A549 (cell line): ENCODE measurements around the gene PMAIP1. TPM values are rescaled to one million over a fixed set of nuclear protein-coding genes. Genes with fewer than 3 reads are reported as not detected.

Experiments used
- BHLHE40 ChIP-seq: IDR thresholded peaks from 2 replicates; pipeline ENCODE4 v1.6.1; 2012; ENCODE audit warnings: low read depth, low read length, inconsistent platforms
- CBX8 ChIP-seq: fragments of 200-600 bp; sonication (generic); IDR thresholded peaks from 2 replicates; pipeline ENCODE4 v1.6.1; 2016
- CEBPB ChIP-seq, 2 experiments: fragments of >200 bp in 1 of 2; sonication (Bioruptor Twin) in 1 of 2; formaldehyde crosslinking in 1 of 2; IDR thresholded peaks; 2 replicates each; pipeline ENCODE4 v1.6.1; 2012 to 2016
- E2F6 ChIP-seq: IDR thresholded peaks from 2 replicates; pipeline ENCODE4 v1.6.1; 2012; ENCODE audit warnings: low read depth, borderline replicate concordance
- EHMT2 ChIP-seq: fragments of 200-600 bp; sonication (generic); IDR thresholded peaks from 2 replicates; pipeline ENCODE4 v1.6.1; 2016; ENCODE audit warnings: antibody characterized with exemption, low read depth, mild to moderate bottlenecking, moderate library complexity
- ELK1 ChIP-seq: fragments of 150-350 bp; IDR thresholded peaks from 2 replicates; pipeline ENCODE4 v1.6.1; 2014; ENCODE audit warnings: low read depth, mild to moderate bottlenecking, low read length
- EP300 ChIP-seq, 2 experiments: fragments of >200 bp; sonication (Bioruptor Twin); formaldehyde crosslinking; IDR thresholded peaks; 2 replicates in 1 of 2; 3 replicates in 1 of 2; pipeline ENCODE4 v1.6.1; 2016 to 2017
- FOSB ChIP-seq: fragments of 250-450 bp; sonication (Bioruptor Pico); IDR thresholded peaks from 2 replicates; pipeline ENCODE4 v1.5.0; 2020; ENCODE audit warnings: mild to moderate bottlenecking, moderate library complexity
- GATA3 ChIP-seq: IDR thresholded peaks from 2 replicates; pipeline ENCODE4 v1.6.1; 2012; ENCODE audit warnings: borderline replicate concordance
- HDAC2 ChIP-seq: fragments of 200-600 bp; sonication (generic); IDR thresholded peaks from 2 replicates; pipeline ENCODE4 v1.6.1; 2016
- HES2 ChIP-seq: fragments of >200 bp; sonication (Bioruptor Twin); formaldehyde crosslinking; IDR thresholded peaks from 2 replicates; pipeline ENCODE4 v1.6.1; 2016
- HEYL ChIP-seq: fragments of 250-450 bp; sonication (Bioruptor Pico); IDR thresholded peaks from 2 replicates; pipeline ENCODE4 v1.8.0; 2021; ENCODE audit warnings: mild to moderate bottlenecking, moderate library complexity
- HMGXB4 ChIP-seq: fragments of 250-450 bp; sonication (Bioruptor Pico); IDR thresholded peaks from 2 replicates; pipeline ENCODE4 v1.5.0; 2021; ENCODE audit warnings: mild to moderate bottlenecking, moderate library complexity, borderline replicate concordance
- HOXB5 ChIP-seq: fragments of 250-450 bp; sonication (Bioruptor Pico); IDR thresholded peaks from 2 replicates; pipeline ENCODE4 v1.5.0; 2020; ENCODE audit warnings: mild to moderate bottlenecking, moderate library complexity
- NPAS2 ChIP-seq: fragments of 250-450 bp; sonication (Bioruptor Pico); IDR thresholded peaks from 2 replicates; pipeline ENCODE4 v1.8.0; 2022; ENCODE audit warnings: mild to moderate bottlenecking, moderate library complexity, borderline replicate concordance
- PHF8 ChIP-seq: fragments of 200-600 bp; sonication (generic); IDR thresholded peaks from 2 replicates; pipeline ENCODE4 v1.6.1; 2016; ENCODE audit warnings: low read depth, mild to moderate bottlenecking, antibody characterized with exemption, moderate library complexity, borderline replicate concordance
- POLR2A ChIP-seq: IDR thresholded peaks from 2 replicates; pipeline ENCODE4 v1.6.1; 2012; ENCODE audit warnings: mild to moderate bottlenecking, low read length
- RAD21 ChIP-seq, 2 experiments: fragments of >200 bp in 1 of 2; sonication (Bioruptor Twin) in 1 of 2; formaldehyde crosslinking in 1 of 2; IDR thresholded peaks in 1 of 2; conservative IDR thresholded peaks in 1 of 2; 2 replicates in 1 of 2; 3 replicates in 1 of 2; pipeline ENCODE4 v1.6.1; 2012 to 2018; ENCODE audit warnings: inconsistent platforms in 1 of 2
- RCOR1 ChIP-seq: fragments of 150-350 bp; IDR thresholded peaks from 2 replicates; pipeline ENCODE4 v1.6.1; 2014; ENCODE audit warnings: antibody characterized with exemption, low read length, low read depth
- RNF2 ChIP-seq: fragments of 200-600 bp; sonication (generic); IDR thresholded peaks from 2 replicates; pipeline ENCODE4 v1.6.1; 2016; ENCODE audit warnings: low read depth, mild to moderate bottlenecking, antibody characterized with exemption, moderate library complexity, borderline replicate concordance
- USF2 ChIP-seq: fragments of 450-650 bp; IDR thresholded peaks from 2 replicates; pipeline ENCODE4 v1.6.1; 2014; ENCODE audit warnings: antibody characterized with exemption
- ZNF302 ChIP-seq: fragments of 250-450 bp; sonication (Bioruptor Pico); IDR thresholded peaks from 2 replicates; pipeline ENCODE4 v1.9.0; 2021; ENCODE audit warnings: inconsistent platforms, mild to moderate bottlenecking, moderate library complexity
- polyA plus RNA-seq, 4 experiments: library from polyadenylated mRNA; depleted of rRNA in 3 of 4; stranded (reverse); fragments of >200 nt; fragmentation: RNase III in 1 of 4; extraction: RNeasy Plus Mini Kit Qiagen cat#74134 plus additional on column Dnase treatment in 1 of 4; gene quantifications; 2 replicates in 3 of 4; 3 replicates in 1 of 4; pipeline ENCODE4 v1.2.3, GENCODE V29; 2011 to 2017
- TF ChIP-seq, protein P1 (sequence below): fragments of >200 bp; sonication (Bioruptor Twin); formaldehyde crosslinking; IDR thresholded peaks from 3 replicates; pipeline ENCODE4 v1.5.1; 2016

Gene PMAIP1
- polyA plus RNA-seq, 2 of the 4 experiments (the other 2 are of a cell fraction), result 9.7 to 40.3 TPM

GRCh38 chr18:59899298-59900221 lies at the start of gene PMAIP1 (continued):
- TF ChIP-seq ZNF302 (no peak), RCOR1 (no peak), POLR2A (peak; percentile 99), HMGXB4 (CRISPR knock-in tag) (no peak), RNF2 (no peak), RAD21 (conservative IDR thresholded peaks at IDR 0.05 in 1 of 2, IDR thresholded peaks at IDR 0.05 in 1 of 2) (peak in 1 of 2 experiments; percentile 15; a peak in 1 of 5 replicates), E2F6 (peak; percentile 90), CBX8 (no peak), GATA3 (0 out of 2 replicates have a peak, but pooled peaks have one; percentile 19), HEYL (CRISPR knock-in tag) (no peak), BHLHE40 (no peak), FOSB (no peak), CEBPB (IDR thresholded peaks at IDR 0.05) (no peak), NPAS2 (CRISPR knock-in tag) (no peak), ELK1 (no peak), HDAC2 (no peak), PHF8 (peak; percentile 62; the same call in 1 of the 2 replicates), HOXB5 (CRISPR knock-in tag) (no peak), EHMT2 (no peak), HES2 (no peak), USF2 (no peak), EP300 (IDR thresholded peaks at IDR 0.05) (no peak)
- TF ChIP-seq, protein P1, sequence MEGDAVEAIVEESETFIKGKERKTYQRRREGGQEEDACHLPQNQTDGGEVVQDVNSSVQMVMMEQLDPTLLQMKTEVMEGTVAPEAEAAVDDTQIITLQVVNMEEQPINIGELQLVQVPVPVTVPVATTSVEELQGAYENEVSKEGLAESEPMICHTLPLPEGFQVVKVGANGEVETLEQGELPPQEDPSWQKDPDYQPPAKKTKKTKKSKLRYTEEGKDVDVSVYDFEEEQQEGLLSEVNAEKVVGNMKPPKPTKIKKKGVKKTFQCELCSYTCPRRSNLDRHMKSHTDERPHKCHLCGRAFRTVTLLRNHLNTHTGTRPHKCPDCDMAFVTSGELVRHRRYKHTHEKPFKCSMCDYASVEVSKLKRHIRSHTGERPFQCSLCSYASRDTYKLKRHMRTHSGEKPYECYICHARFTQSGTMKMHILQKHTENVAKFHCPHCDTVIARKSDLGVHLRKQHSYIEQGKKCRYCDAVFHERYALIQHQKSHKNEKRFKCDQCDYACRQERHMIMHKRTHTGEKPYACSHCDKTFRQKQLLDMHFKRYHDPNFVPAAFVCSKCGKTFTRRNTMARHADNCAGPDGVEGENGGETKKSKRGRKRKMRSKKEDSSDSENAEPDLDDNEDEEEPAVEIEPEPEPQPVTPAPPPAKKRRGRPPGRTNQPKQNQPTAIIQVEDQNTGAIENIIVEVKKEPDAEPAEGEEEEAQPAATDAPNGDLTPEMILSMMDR, result no peak
